ENCODE measurements around the gene NPTXR.

DNA sequence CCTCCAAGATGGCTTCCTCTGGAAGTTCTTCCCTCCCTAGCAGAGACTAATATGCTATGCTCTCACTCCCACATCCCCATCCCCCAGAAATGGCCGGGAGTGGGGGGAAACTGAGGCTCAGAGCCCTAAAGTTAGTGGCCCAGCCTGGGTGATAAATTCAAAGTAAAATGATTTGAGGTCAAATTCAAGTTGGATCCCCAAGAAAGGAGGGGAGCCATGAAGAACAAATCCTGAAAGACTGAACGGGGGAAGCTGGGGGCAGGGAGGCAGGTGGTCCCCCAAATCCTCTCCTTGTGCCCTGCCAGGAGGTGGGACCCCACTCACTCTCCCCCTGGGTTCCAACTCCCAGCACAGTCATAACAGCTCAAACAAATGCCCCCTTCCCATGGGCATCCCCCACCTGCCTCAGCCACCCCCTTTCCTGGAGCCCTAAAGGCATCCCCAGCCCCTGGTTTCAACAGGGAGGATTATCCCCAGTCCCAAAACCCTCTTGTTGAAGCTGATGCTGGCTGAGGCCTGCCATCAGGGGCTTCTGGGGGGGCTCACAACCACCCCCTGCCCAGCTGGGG is 27.0 kb upstream of the NPTXR start:
- TF ChIP-seq, protein P1, sequence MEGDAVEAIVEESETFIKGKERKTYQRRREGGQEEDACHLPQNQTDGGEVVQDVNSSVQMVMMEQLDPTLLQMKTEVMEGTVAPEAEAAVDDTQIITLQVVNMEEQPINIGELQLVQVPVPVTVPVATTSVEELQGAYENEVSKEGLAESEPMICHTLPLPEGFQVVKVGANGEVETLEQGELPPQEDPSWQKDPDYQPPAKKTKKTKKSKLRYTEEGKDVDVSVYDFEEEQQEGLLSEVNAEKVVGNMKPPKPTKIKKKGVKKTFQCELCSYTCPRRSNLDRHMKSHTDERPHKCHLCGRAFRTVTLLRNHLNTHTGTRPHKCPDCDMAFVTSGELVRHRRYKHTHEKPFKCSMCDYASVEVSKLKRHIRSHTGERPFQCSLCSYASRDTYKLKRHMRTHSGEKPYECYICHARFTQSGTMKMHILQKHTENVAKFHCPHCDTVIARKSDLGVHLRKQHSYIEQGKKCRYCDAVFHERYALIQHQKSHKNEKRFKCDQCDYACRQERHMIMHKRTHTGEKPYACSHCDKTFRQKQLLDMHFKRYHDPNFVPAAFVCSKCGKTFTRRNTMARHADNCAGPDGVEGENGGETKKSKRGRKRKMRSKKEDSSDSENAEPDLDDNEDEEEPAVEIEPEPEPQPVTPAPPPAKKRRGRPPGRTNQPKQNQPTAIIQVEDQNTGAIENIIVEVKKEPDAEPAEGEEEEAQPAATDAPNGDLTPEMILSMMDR (IDR thresholded peaks at IDR 0.05), result no peak
- no peak for TF ChIP-seq POLR2A (IDR thresholded peaks at IDR 0.05)

All from thyroid gland (tissue), 4 donors.